ENCODE measurements around the gene CXorf49. TPM values are rescaled to one million over a fixed set of nuclear protein-coding genes. Genes with fewer than 3 reads are reported as not detected.
"Not testable (repeated sequence)": the region's sequence is repeated elsewhere in the genome, so short reads cannot be mapped to it uniquely, and the experiment has no call there.

The CXorf49 gene
- total RNA-seq, 1 experiment from 2014 or later, result not detected

GRCh38 chrX:71714064-71714463 is 4.0 kb downstream of the CXorf49 start:
- not testable (repeated sequence) for H2BK15ac ChIP-seq (ENCODE audit: low read depth, low read length); H2AK5ac ChIP-seq (ENCODE audit: insufficient read length, low read length); H3K4me3 Mint-ChIP-seq; H3K9me3 Mint-ChIP-seq; H3K4me1 Mint-ChIP-seq; H3K36me3 Mint-ChIP-seq (ENCODE audit: insufficient read depth in 1 of 3, low read depth in 3 of 3); H3K9me3 ChIP-seq (ENCODE audit: control insufficient read depth, low read depth, low read length); H2BK20ac ChIP-seq (ENCODE audit: low read depth, low read length, poor library complexity, severe bottlenecking); H3K4ac ChIP-seq (ENCODE audit: low read depth, low read length); H3K9ac ChIP-seq (ENCODE audit: extremely low read depth, insufficient read length, low read length); H4K8ac ChIP-seq (replicated peaks; ENCODE audit: insufficient read length, low read depth, low read length); H2BK120ac ChIP-seq (ENCODE audit: low read depth, low read length, poor library complexity, severe bottlenecking); H3K79me1 ChIP-seq (ENCODE audit: insufficient read depth, low read depth, low read length, poor library complexity, severe bottlenecking); H3K27ac ChIP-seq (ENCODE audit: insufficient read length, low read depth, low read length); H4K91ac ChIP-seq (ENCODE audit: insufficient read length, low read depth, low read length); H3K23ac ChIP-seq (ENCODE audit: insufficient read length, low read depth, low read length); H3K79me2 ChIP-seq (ENCODE audit: insufficient read depth, low read length); H3K4me1 ChIP-seq (ENCODE audit: insufficient read depth, low read length); DNase-seq; H3K56ac ChIP-seq (ENCODE audit: insufficient read length, low read depth, low read length); H3K27me3 Mint-ChIP-seq (ENCODE audit: low read depth); H2AFZ ChIP-seq (ENCODE audit: low read length); H2BK12ac ChIP-seq (ENCODE audit: insufficient read length, low read depth, low read length); H3K27me3 ChIP-seq (ENCODE audit: insufficient read depth, low read length); H3K14ac ChIP-seq (ENCODE audit: insufficient read depth, low read length); H3T11ph ChIP-seq (ENCODE audit: low read length); H3K23me2 ChIP-seq (ENCODE audit: insufficient read length, low read depth, low read length, poor library complexity, severe bottlenecking); H3K18ac ChIP-seq (ENCODE audit: insufficient read length, low read depth, low read length); H3K27ac Mint-ChIP-seq; H4K20me1 ChIP-seq (ENCODE audit: control insufficient read depth, insufficient read depth, insufficient read length); H2BK5ac ChIP-seq (ENCODE audit: insufficient read length, low read length); H3K4me2 ChIP-seq (ENCODE audit: insufficient read depth, insufficient read length, low read length); H4K5ac ChIP-seq (ENCODE audit: insufficient read length, low read depth, low read length)
- WGBS (ENCODE audit: extremely low coverage, insufficient read length, low lambda C conversion rate), result no CpG with 5 or more reads among the region's 14 CpGs

- not testable (repeated sequence) for H3K56ac ChIP-seq (ENCODE audit: insufficient read length, low read depth, low read length); DNase-seq; H3K27me3 Mint-ChIP-seq (ENCODE audit: low read depth); H3K79me1 ChIP-seq (ENCODE audit: insufficient read depth, low read depth, low read length, poor library complexity, severe bottlenecking); H2AK5ac ChIP-seq (ENCODE audit: insufficient read length, low read length); H3K4me1 ChIP-seq (ENCODE audit: insufficient read depth, low read length); H3K36me3 Mint-ChIP-seq (ENCODE audit: insufficient read depth in 1 of 3, low read depth in 3 of 3); H3K23ac ChIP-seq (ENCODE audit: insufficient read length, low read depth, low read length); H3T11ph ChIP-seq (ENCODE audit: low read length); H3K4me2 ChIP-seq (ENCODE audit: insufficient read depth, insufficient read length, low read length); H3K79me2 ChIP-seq (ENCODE audit: insufficient read depth, low read length); H3K9ac ChIP-seq (ENCODE audit: extremely low read depth, insufficient read length, low read length); H2BK12ac ChIP-seq (ENCODE audit: insufficient read length, low read depth, low read length); H3K14ac ChIP-seq (ENCODE audit: insufficient read depth, low read length); H3K23me2 ChIP-seq (ENCODE audit: insufficient read length, low read depth, low read length, poor library complexity, severe bottlenecking); H3K4me1 Mint-ChIP-seq; H3K4ac ChIP-seq (ENCODE audit: low read depth, low read length); H3K27ac ChIP-seq (ENCODE audit: insufficient read length, low read depth, low read length); H3K4me3 Mint-ChIP-seq; H3K9me3 ChIP-seq (ENCODE audit: control insufficient read depth, low read depth, low read length); H3K9me3 Mint-ChIP-seq; H2BK5ac ChIP-seq (ENCODE audit: insufficient read length, low read length); H3K18ac ChIP-seq (ENCODE audit: insufficient read length, low read depth, low read length); H2BK15ac ChIP-seq (ENCODE audit: low read depth, low read length); H3K27me3 ChIP-seq (ENCODE audit: insufficient read depth, low read length); H4K8ac ChIP-seq (replicated peaks; ENCODE audit: insufficient read length, low read depth, low read length); H4K5ac ChIP-seq (ENCODE audit: insufficient read length, low read depth, low read length); H4K20me1 ChIP-seq (ENCODE audit: control insufficient read depth, insufficient read depth, insufficient read length); H4K91ac ChIP-seq (ENCODE audit: insufficient read length, low read depth, low read length); H3K27ac Mint-ChIP-seq; H2BK20ac ChIP-seq (ENCODE audit: low read depth, low read length, poor library complexity, severe bottlenecking); H2BK120ac ChIP-seq (ENCODE audit: low read depth, low read length, poor library complexity, severe bottlenecking); H2AFZ ChIP-seq (ENCODE audit: low read length)
- no CpG with 5 or more reads among the region's 12 CpGs for WGBS (ENCODE audit: extremely low coverage, insufficient read length, low lambda C conversion rate)
These were observed 15.2 kb downstream of the CXorf49 start for GRCh38 chrX:71702853-71703252.

- not testable (repeated sequence) for H3K4me3 Mint-ChIP-seq; H3K36me3 Mint-ChIP-seq (ENCODE audit: insufficient read depth in 1 of 3, low read depth in 3 of 3)
These were observed 19.1 kb downstream of the CXorf49 start for GRCh38 chrX:71699023-71699344.

More at GRCh38 chrX:71699023-71699344, 19.1 kb downstream of the CXorf49 start:
- not testable (repeated sequence) for H3K4me1 Mint-ChIP-seq; H2AFZ ChIP-seq (ENCODE audit: low read length); H3K18ac ChIP-seq (ENCODE audit: insufficient read length, low read depth, low read length); H3K27me3 ChIP-seq (ENCODE audit: insufficient read depth, low read length); H3K4me1 ChIP-seq (ENCODE audit: insufficient read depth, low read length); H3K9me3 ChIP-seq (ENCODE audit: control insufficient read depth, low read depth, low read length); H4K20me1 ChIP-seq (ENCODE audit: control insufficient read depth, insufficient read depth, insufficient read length); H3K27ac ChIP-seq (ENCODE audit: insufficient read length, low read depth, low read length); H2BK20ac ChIP-seq (ENCODE audit: low read depth, low read length, poor library complexity, severe bottlenecking); H3K27me3 Mint-ChIP-seq (ENCODE audit: low read depth); H3T11ph ChIP-seq (ENCODE audit: low read length); H3K27ac Mint-ChIP-seq; H3K4ac ChIP-seq (ENCODE audit: low read depth, low read length); H3K9me3 Mint-ChIP-seq; H3K79me1 ChIP-seq (ENCODE audit: insufficient read depth, low read depth, low read length, poor library complexity, severe bottlenecking); H2BK15ac ChIP-seq (ENCODE audit: low read depth, low read length); H2AK5ac ChIP-seq (ENCODE audit: insufficient read length, low read length); H3K4me2 ChIP-seq (ENCODE audit: insufficient read depth, insufficient read length, low read length); DNase-seq; H3K56ac ChIP-seq (ENCODE audit: insufficient read length, low read depth, low read length); H2BK12ac ChIP-seq (ENCODE audit: insufficient read length, low read depth, low read length); H2BK5ac ChIP-seq (ENCODE audit: insufficient read length, low read length); H3K9ac ChIP-seq (ENCODE audit: extremely low read depth, insufficient read length, low read length); H4K5ac ChIP-seq (ENCODE audit: insufficient read length, low read depth, low read length); H3K23me2 ChIP-seq (ENCODE audit: insufficient read length, low read depth, low read length, poor library complexity, severe bottlenecking); H3K23ac ChIP-seq (ENCODE audit: insufficient read length, low read depth, low read length); H4K8ac ChIP-seq (replicated peaks; ENCODE audit: insufficient read length, low read depth, low read length); H3K79me2 ChIP-seq (ENCODE audit: insufficient read depth, low read length); H3K14ac ChIP-seq (ENCODE audit: insufficient read depth, low read length); H2BK120ac ChIP-seq (ENCODE audit: low read depth, low read length, poor library complexity, severe bottlenecking); H4K91ac ChIP-seq (ENCODE audit: insufficient read length, low read depth, low read length)
- no CpG with 5 or more reads among the region's 4 CpGs for WGBS (ENCODE audit: extremely low coverage, insufficient read length, low lambda C conversion rate)

Data from H9 (cell line).